CD4-positive, alpha-beta memory T cell (primary cell): ENCODE measurements around the gene COL11A1. TPM values are rescaled to one million over a fixed set of nuclear protein-coding genes. Genes with fewer than 3 reads are reported as not detected.
A peak's percentile ranks its signal among the peaks of the same experiment; 100 is the strongest.

Experiments used
- CTCF ChIA-PET: fragments of 350-600 bp; sonication (Branson Sonifier 250); formaldehyde crosslinking; loops from one replicate; lab custom pipeline; 2021; ENCODE audit warnings: inconsistent platforms; ENCODE audit not compliant: partially characterized antibody; lab: Charles Lee
- POLR2A ChIA-PET: fragments of 350-600 bp; sonication (Branson Sonifier 250); formaldehyde crosslinking; loops from one replicate; lab custom pipeline; 2021; ENCODE audit not compliant: partially characterized antibody; lab: Charles Lee
- DNase-seq, 5 donors: peaks; one replicate each; pipeline versions ENCODE4 v3.0.0 to v3.0.0-alpha.2; 2020 to 2022; ENCODE audit warnings: mixed read lengths in 1 of 5
- H3K27ac ChIP-seq: one replicate; pipeline ENCODE4 v1.7.0; 2013; ENCODE audit warnings: low read depth, low read length
- H3K27me3 ChIP-seq: 2 replicates; pipeline ENCODE4 v1.7.0; 2013; ENCODE audit warnings: mild to moderate bottlenecking, low read length, moderate library complexity; ENCODE audit not compliant: insufficient read depth
- H3K36me3 ChIP-seq: 2 replicates; pipeline ENCODE4 v1.7.0; 2013; ENCODE audit warnings: mild to moderate bottlenecking, low read length, moderate library complexity; ENCODE audit not compliant: insufficient read depth
- H3K4me1 ChIP-seq: 2 replicates; pipeline ENCODE4 v1.7.0; 2013; ENCODE audit warnings: mild to moderate bottlenecking, low read length, moderate library complexity; ENCODE audit not compliant: insufficient read depth
- H3K4me3 ChIP-seq, 2 donors: one replicate each; pipeline ENCODE4 v1.7.0; 2013; ENCODE audit warnings: low read length in 2 of 2, mild to moderate bottlenecking in 1 of 2
- H3K9me3 ChIP-seq, 2 donors: one replicate each; pipeline ENCODE4 v1.7.0; 2013; ENCODE audit warnings: low read length in 2 of 2, control low read depth in 1 of 2; ENCODE audit not compliant: control insufficient read depth in 1 of 2
- H3K27ac Mint-ChIP-seq, 7 donors: one replicate each; pipeline ENCODE4 v1.8.0; 2020 to 2021; ENCODE audit warnings: mixed read lengths in 7 of 7, mild to moderate bottlenecking in 6 of 7, inconsistent platforms in 3 of 7, moderate library complexity in 3 of 7
- H3K27me3 Mint-ChIP-seq, 2 donors: one replicate each; pipeline ENCODE4 v1.8.0; 2020 to 2021; ENCODE audit warnings: mixed read lengths in 2 of 2
- H3K36me3 Mint-ChIP-seq, 2 donors: one replicate each; pipeline ENCODE4 v1.8.0; 2020 to 2021; ENCODE audit warnings: mixed read lengths in 2 of 2, inconsistent platforms in 1 of 2, mild to moderate bottlenecking in 1 of 2
- H3K4me1 Mint-ChIP-seq, 4 donors: one replicate each; pipeline ENCODE4 v1.8.0; 2020 to 2021; ENCODE audit warnings: mixed read lengths in 4 of 4, mild to moderate bottlenecking in 1 of 4
- H3K4me3 Mint-ChIP-seq, 8 donors: one replicate each; pipeline ENCODE4 v1.8.0; 2020 to 2021; ENCODE audit warnings: mixed read lengths in 8 of 8, mild to moderate bottlenecking in 7 of 8, moderate library complexity in 6 of 8, inconsistent platforms in 3 of 8
- H3K9me3 Mint-ChIP-seq, 8 donors: one replicate each; pipeline ENCODE4 v1.8.0; 2020 to 2021; ENCODE audit warnings: mixed read lengths in 8 of 8, mild to moderate bottlenecking in 5 of 8, inconsistent platforms in 3 of 8, moderate library complexity in 1 of 8
- intact Hi-C: fragments of 100-400 bp; cut with micrococcal nuclease; formaldehyde crosslinking; loops from one replicate; pipeline ENCODE4 v1.15.1; 2023
- polyA plus RNA-seq, 2 donors: library from polyadenylated mRNA; unstranded; fragments of 300-500 nt; fragmentation: Illumina TruSeq; gene quantifications; one replicate each; pipeline ENCODE4 v1.2.3, GENCODE V29; 2021
- total RNA-seq, 2 experiments: library from RNA; stranded (reverse); gene quantifications; one replicate each; pipeline ENCODE4 v1.2.3, GENCODE V29; 2021

COL11A1 gene
- total RNA-seq (not detected), polyA plus RNA-seq (not detected)

GRCh38 chr1:103108376-103109150 lies at the start of gene COL11A1:
TSS of gene COL11A1 (minus strand) at chr1:103108522. CDS start at chr1:103108178, 344 bp downstream.
- H3K36me3 ChIP-seq: no peaks in the 10 kb centered on the region
- peaks cover 6 to 11% (median 8%) of the 10 kb centered on the region in 4 donors for H3K4me1 Mint-ChIP-seq
- intact Hi-C loops: loop anchor here (5.0 kb wide), 1 partner anchor 409 kb away; no protein-coding TSS in a partner anchor
- peak within 1 kb of the TSS in 4 of 8 donors; percentile 2 to 48 (median 30) for H3K4me3 Mint-ChIP-seq
- H3K9me3 ChIP-seq: no peaks in the 10 kb centered on the region
- H3K27me3 Mint-ChIP-seq: peaks cover 14 to 17% of the 10 kb centered on the region in 2 donors
- ChIA-PET POLR2A (no interaction called here), CTCF (no interaction called here)
- H3K36me3 Mint-ChIP-seq: no peaks in the 10 kb centered on the region
- H3K27ac Mint-ChIP-seq: no peak within 1 kb of the TSS
- DNase-seq: no peak
- no peak within 1 kb of the TSS for H3K27ac ChIP-seq
- peaks cover 7% of the 10 kb centered on the region for H3K4me1 ChIP-seq
- H3K9me3 Mint-ChIP-seq: peaks cover 0 to 11% (median 0%) of the 10 kb centered on the region in 8 donors
- no peaks in the 10 kb centered on the region for H3K27me3 ChIP-seq
- H3K4me3 ChIP-seq: no peak within 1 kb of the TSS

GRCh38 chr1:103156966-103157365 lies 48.6 kb upstream of the COL11A1 start:
- Mint-ChIP-seq H3K27me3 (no peaks in the 10 kb centered on the region), H3K36me3 (no peaks in the 10 kb centered on the region), H3K4me3 (no peak overlapping the region), H3K27ac (no peak overlapping the region), H3K9me3 (peaks cover 0 to 9% (median 3%) of the 10 kb centered on the region in 8 donors), H3K4me1 (no peaks in the 10 kb centered on the region)
- DNase-seq: no peak
- H3K9me3 ChIP-seq: no peaks in the 10 kb centered on the region
- POLR2A ChIA-PET: no interaction called here
- H3K36me3 ChIP-seq: no peaks in the 10 kb centered on the region
- no peaks in the 10 kb centered on the region for H3K4me1 ChIP-seq
- intact Hi-C loops: no loop called here
- no peak overlapping the region for H3K27ac ChIP-seq
- CTCF ChIA-PET: no interaction called here
- H3K27me3 ChIP-seq: no peaks in the 10 kb centered on the region
- no peak overlapping the region for H3K4me3 ChIP-seq

- H3K36me3 Mint-ChIP-seq: no peaks in the 10 kb centered on the region
- intact Hi-C loops: no loop called here
- H3K4me3 Mint-ChIP-seq: no peak overlapping the region
- H3K27me3 ChIP-seq: no peaks in the 10 kb centered on the region
- no peaks in the 10 kb centered on the region for H3K36me3 ChIP-seq
- H3K4me3 ChIP-seq: no peak overlapping the region
- CTCF ChIA-PET: no interaction called here
- peak in 1 of 5 donors; percentile 19 for DNase-seq
- H3K4me1 Mint-ChIP-seq: no peaks in the 10 kb centered on the region
- H3K9me3 Mint-ChIP-seq: peaks cover 0 to 2% (median 0%) of the 10 kb centered on the region in 8 donors
- no peaks in the 10 kb centered on the region for H3K27me3 Mint-ChIP-seq
- no peak overlapping the region for H3K27ac ChIP-seq
- no peaks in the 10 kb centered on the region for H3K9me3 ChIP-seq
- no peaks in the 10 kb centered on the region for H3K4me1 ChIP-seq
- no peak overlapping the region for H3K27ac Mint-ChIP-seq
- POLR2A ChIA-PET: no interaction called here
Observed at GRCh38 chr1:103146166-103146565, 37.8 kb upstream of the COL11A1 start.

- Mint-ChIP-seq H3K27me3 (no peaks in the 10 kb centered on the region), H3K4me1 (no peaks in the 10 kb centered on the region), H3K36me3 (no peaks in the 10 kb centered on the region), H3K27ac (no peak overlapping the region), H3K9me3 (peaks cover 0 to 3% (median 0%) of the 10 kb centered on the region in 8 donors), H3K4me3 (no peak overlapping the region)
- H3K4me3 ChIP-seq: no peak overlapping the region
- no peaks in the 10 kb centered on the region for H3K9me3 ChIP-seq
- ChIA-PET CTCF (no interaction called here), POLR2A (no interaction called here)
- H3K27ac ChIP-seq: no peak overlapping the region
- intact Hi-C loops: no loop called here
- DNase-seq: no peak
- H3K4me1 ChIP-seq: no peaks in the 10 kb centered on the region
- no peaks in the 10 kb centered on the region for H3K27me3 ChIP-seq
- H3K36me3 ChIP-seq: no peaks in the 10 kb centered on the region
Observed at GRCh38 chr1:103145449-103145848, 37.1 kb upstream of the COL11A1 start.

GRCh38 chr1:103144681-103145080 lies 36.4 kb upstream of the COL11A1 start:
- Histone ChIP-seq H3K9me3 (no peaks in the 10 kb centered on the region), H3K27ac (no peak overlapping the region), H3K4me3 (no peak overlapping the region), H3K36me3 (no peaks in the 10 kb centered on the region), H3K4me1 (no peaks in the 10 kb centered on the region), H3K27me3 (no peaks in the 10 kb centered on the region)
- H3K4me3 Mint-ChIP-seq: no peak overlapping the region
- POLR2A ChIA-PET: no interaction called here
- H3K4me1 Mint-ChIP-seq: no peaks in the 10 kb centered on the region
- CTCF ChIA-PET: no interaction called here
- H3K27ac Mint-ChIP-seq: no peak overlapping the region
- peaks cover 0 to 5% (median 0%) of the 10 kb centered on the region in 8 donors for H3K9me3 Mint-ChIP-seq
- intact Hi-C loops: no loop called here
- no peaks in the 10 kb centered on the region for H3K36me3 Mint-ChIP-seq
- DNase-seq: no peak
- H3K27me3 Mint-ChIP-seq: no peaks in the 10 kb centered on the region

- no peaks in the 10 kb centered on the region for H3K4me1 Mint-ChIP-seq
- Histone ChIP-seq H3K9me3 (no peaks in the 10 kb centered on the region), H3K36me3 (no peaks in the 10 kb centered on the region), H3K4me1 (no peaks in the 10 kb centered on the region), H3K4me3 (no peak overlapping the region), H3K27ac (no peak overlapping the region), H3K27me3 (no peaks in the 10 kb centered on the region)
- no peaks in the 10 kb centered on the region for H3K27me3 Mint-ChIP-seq
- POLR2A ChIA-PET: no interaction called here
- H3K27ac Mint-ChIP-seq: no peak overlapping the region
- DNase-seq: peak in 1 of 5 donors; percentile 12
- peaks cover 0 to 5% (median 3%) of the 10 kb centered on the region in 8 donors for H3K9me3 Mint-ChIP-seq
- intact Hi-C loops: no loop called here
- CTCF ChIA-PET: no interaction called here
- no peaks in the 10 kb centered on the region for H3K36me3 Mint-ChIP-seq
- H3K4me3 Mint-ChIP-seq: no peak overlapping the region
Observed at GRCh38 chr1:103142461-103142860, 34.1 kb upstream of the COL11A1 start.

- no peaks in the 10 kb centered on the region for H3K9me3 ChIP-seq
- no peak overlapping the region for H3K4me3 Mint-ChIP-seq
- no peak overlapping the region for H3K27ac ChIP-seq
- H3K27me3 Mint-ChIP-seq: no peaks in the 10 kb centered on the region
- intact Hi-C loops: no loop called here
- H3K27ac Mint-ChIP-seq: no peak overlapping the region
- H3K4me1 ChIP-seq: no peaks in the 10 kb centered on the region
- H3K36me3 Mint-ChIP-seq: no peaks in the 10 kb centered on the region
- DNase-seq: no peak
- CTCF ChIA-PET: no interaction called here
- H3K36me3 ChIP-seq: no peaks in the 10 kb centered on the region
- no peaks in the 10 kb centered on the region for H3K4me1 Mint-ChIP-seq
- no peak overlapping the region for H3K4me3 ChIP-seq
- POLR2A ChIA-PET: no interaction called here
- peaks cover 0 to 8% (median 2%) of the 10 kb centered on the region in 8 donors for H3K9me3 Mint-ChIP-seq
- no peaks in the 10 kb centered on the region for H3K27me3 ChIP-seq
Observed at GRCh38 chr1:103129796-103130195, 21.5 kb upstream of the COL11A1 start.
